OCI-LY7 (cell line): ENCODE results near the gene ADGRG6.

Source experiments
- CTCF ChIP-seq: fragments of 200-600 bp; sonication (generic); conservative IDR thresholded peaks from 2 replicates; pipeline ENCODE4 v1.5.1; 2014; ENCODE audit warnings: mild to moderate bottlenecking, antibody characterized with exemption, low read length, moderate library complexity, mixed read lengths
- EZH2phosphoT487 ChIP-seq: fragments of 200-600 bp; sonication (generic); IDR thresholded peaks from 2 replicates; pipeline ENCODE4 v1.6.1; 2018; ENCODE audit warnings: low read depth, borderline replicate concordance, mild to moderate bottlenecking, mixed run types, antibody characterized with exemption, low read length, moderate library complexity, mixed read lengths

- TF ChIP-seq CTCF (no peak), EZH2phosphoT487 (no peak)
These were observed 114.9 kb downstream of the ADGRG6 start for GRCh38 chr6:142416686-142417085.
